Measurements from ENCODE around the gene TTYH2. TPM values are rescaled to one million over a fixed set of nuclear protein-coding genes. Genes with fewer than 3 reads are reported as not detected.

TTYH2 gene
- total RNA-seq, 1 donor from 2014 or later: 2.1 TPM

DNA sequence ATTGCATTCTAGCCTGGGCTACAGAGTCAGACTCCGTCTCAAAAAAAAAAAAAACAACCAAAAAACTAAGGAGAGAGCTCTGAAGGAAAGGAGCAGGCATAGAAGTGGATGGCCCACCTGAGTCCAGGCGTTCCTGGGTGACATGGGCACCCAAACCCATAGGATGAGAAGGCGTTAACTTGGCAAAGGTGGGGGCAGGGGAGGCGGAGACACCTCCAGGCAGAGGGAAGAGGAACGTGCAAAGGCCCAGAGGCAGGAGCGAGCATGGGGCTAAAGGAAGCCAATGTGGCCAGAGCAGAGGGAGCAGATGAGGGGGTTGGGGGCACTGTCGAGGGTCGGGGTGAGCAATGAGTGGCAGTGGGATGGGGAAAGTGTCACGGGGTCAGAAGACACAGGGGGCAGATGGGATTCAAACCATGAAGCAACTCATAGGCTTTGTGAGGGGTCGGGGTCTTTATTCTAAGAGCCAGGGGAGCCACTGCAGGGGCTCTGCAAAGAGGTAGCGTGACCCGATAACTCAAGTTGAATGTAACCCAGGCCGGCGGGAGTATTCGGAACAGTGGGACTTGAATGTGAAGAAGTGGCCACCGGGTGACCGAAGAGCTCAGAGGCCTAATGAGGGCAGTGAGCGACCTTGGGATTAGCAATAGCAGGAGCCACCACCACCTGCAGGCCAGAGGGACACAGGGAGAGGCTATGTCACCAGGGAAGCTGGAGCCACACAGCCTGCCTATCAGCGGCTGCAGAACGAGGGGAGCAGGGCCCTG, 11.8 kb downstream of the TTYH2 start:
- H3K27me3 Mint-ChIP-seq (ENCODE audit: low read depth): peaks cover 5% of the 10 kb centered on the region
- no peak for DNase-seq (ENCODE audit: low spot score)
- TF ChIP-seq, protein P1, sequence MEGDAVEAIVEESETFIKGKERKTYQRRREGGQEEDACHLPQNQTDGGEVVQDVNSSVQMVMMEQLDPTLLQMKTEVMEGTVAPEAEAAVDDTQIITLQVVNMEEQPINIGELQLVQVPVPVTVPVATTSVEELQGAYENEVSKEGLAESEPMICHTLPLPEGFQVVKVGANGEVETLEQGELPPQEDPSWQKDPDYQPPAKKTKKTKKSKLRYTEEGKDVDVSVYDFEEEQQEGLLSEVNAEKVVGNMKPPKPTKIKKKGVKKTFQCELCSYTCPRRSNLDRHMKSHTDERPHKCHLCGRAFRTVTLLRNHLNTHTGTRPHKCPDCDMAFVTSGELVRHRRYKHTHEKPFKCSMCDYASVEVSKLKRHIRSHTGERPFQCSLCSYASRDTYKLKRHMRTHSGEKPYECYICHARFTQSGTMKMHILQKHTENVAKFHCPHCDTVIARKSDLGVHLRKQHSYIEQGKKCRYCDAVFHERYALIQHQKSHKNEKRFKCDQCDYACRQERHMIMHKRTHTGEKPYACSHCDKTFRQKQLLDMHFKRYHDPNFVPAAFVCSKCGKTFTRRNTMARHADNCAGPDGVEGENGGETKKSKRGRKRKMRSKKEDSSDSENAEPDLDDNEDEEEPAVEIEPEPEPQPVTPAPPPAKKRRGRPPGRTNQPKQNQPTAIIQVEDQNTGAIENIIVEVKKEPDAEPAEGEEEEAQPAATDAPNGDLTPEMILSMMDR (IDR thresholded peaks at IDR 0.05): no peak
- H3K27ac Mint-ChIP-seq (ENCODE audit: unreplicated experiment): no peak overlapping the region
- no peaks in the 10 kb centered on the region for H3K9me3 Mint-ChIP-seq (ENCODE audit: low read depth)
- no peaks in the 10 kb centered on the region for H3K4me1 Mint-ChIP-seq (ENCODE audit: low read depth)
- no peak overlapping the region for H3K4me3 Mint-ChIP-seq (ENCODE audit: unreplicated experiment)
- H3K36me3 Mint-ChIP-seq (ENCODE audit: low read depth): peaks cover 2% of the 10 kb centered on the region

DNA sequence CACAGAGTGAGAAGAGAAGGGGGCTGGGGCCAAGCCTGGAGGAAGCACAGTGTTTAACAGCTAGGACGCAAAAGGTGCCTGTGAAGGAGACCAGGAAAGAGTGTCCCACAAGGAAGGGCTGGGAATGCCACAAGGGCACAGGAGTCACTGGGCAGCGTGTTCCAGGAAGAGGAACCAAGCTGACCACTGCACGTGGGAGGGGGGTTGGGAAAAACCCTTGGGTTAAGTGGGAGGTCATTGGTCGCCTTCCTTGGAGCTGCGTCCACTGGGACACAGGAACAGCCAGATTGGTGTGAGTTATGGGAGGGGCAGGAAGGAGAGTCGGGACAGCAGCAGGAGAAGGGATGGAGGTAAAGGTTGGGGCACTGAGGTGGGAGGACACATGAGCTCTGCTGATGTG, 12.9 kb downstream of the TTYH2 start:
- TF ChIP-seq, protein P1 (IDR thresholded peaks at IDR 0.05): no peak
- no peaks in the 10 kb centered on the region for H3K9me3 Mint-ChIP-seq (ENCODE audit: low read depth)
- no peak for DNase-seq (ENCODE audit: low spot score)
- H3K36me3 Mint-ChIP-seq (ENCODE audit: low read depth): peaks cover 2% of the 10 kb centered on the region
- peaks cover 5% of the 10 kb centered on the region for H3K27me3 Mint-ChIP-seq (ENCODE audit: low read depth)
- H3K4me3 Mint-ChIP-seq (ENCODE audit: unreplicated experiment): no peak overlapping the region
- H3K27ac Mint-ChIP-seq (ENCODE audit: unreplicated experiment): no peak overlapping the region
- no peaks in the 10 kb centered on the region for H3K4me1 Mint-ChIP-seq (ENCODE audit: low read depth)

DNA sequence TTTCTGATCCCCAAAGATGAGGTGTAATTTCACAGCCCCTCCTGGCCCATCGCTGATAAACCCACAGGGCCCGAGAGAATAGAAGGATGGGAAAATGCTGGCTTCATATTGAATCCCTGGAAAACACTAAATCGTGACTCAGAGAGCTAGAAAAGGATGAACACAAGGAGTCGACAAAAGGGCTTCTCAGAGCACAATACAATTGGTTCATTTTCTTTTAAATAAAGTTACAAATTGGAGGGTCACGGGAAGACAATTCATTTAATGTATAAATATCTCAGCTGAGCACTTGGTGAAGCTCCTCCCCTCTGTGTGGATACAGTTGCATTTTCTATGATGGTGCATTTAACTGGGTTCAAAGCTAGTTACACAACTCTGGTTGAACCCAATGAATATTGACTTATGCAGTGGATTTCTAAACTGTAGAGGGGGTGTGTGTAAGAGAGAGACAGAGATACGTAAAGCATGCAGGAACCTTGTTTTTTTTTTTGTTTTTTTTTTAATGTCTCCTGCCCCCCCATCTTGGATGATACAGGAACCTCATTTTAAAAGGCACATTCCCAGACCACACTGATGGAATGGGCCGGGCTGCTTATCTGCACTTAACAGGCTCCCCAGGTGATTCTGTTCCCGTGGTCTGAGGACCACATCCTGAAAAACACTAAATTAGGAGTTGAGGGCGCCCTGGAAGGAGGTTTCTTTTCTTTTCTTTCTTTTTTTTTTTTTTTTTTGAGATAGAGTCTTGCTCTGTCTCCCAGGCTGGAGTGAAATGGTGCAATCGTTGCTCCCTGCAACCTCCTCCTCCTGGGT, 14.1 kb downstream of the TTYH2 start:
- H3K9me3 Mint-ChIP-seq (ENCODE audit: low read depth): no peaks in the 10 kb centered on the region
- H3K4me3 Mint-ChIP-seq (ENCODE audit: unreplicated experiment): no peak overlapping the region

DNA sequence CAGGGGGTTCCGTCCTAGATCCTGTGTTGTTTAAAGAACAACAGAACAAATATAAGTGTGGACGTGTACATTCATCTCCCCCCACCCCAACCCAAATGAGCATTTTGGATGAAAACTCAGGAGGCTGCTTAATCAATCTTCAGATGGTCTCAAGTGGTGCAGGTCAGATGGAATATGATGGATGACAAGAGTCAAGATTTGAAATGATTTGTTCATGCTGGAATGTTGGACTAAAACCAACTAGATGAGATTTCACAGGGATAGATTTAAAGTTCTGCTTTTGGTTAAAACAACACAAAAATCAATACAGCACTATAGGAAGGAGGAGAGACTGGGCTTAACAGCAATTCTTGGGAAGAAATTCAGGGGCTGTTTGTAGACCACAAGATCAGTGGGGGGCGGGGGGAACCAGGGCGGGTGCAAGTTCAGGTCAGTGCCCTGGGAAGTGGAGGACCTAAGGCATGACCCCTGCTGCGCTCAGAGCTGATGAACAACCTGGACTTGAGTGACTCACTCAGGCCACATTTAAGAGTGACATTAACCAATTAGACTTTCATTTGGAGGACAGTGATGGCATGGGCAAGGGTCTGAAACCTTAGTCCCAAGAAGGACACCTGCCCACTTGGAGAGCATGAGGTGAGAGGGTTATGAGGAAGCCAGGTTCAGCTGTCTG, 15.1 kb downstream of the TTYH2 start:
- Mint-ChIP-seq H3K4me3 (ENCODE audit: unreplicated experiment) (no peak overlapping the region), H3K27me3 (ENCODE audit: low read depth) (peaks cover 8% of the 10 kb centered on the region), H3K36me3 (ENCODE audit: low read depth) (peaks cover 2% of the 10 kb centered on the region), H3K27ac (ENCODE audit: unreplicated experiment) (no peak overlapping the region), H3K9me3 (ENCODE audit: low read depth) (no peaks in the 10 kb centered on the region), H3K4me1 (ENCODE audit: low read depth) (no peaks in the 10 kb centered on the region)
- no peak for DNase-seq (ENCODE audit: low spot score)
- TF ChIP-seq, protein P1 (IDR thresholded peaks at IDR 0.05): no peak

More for the DNA sequence above, 14.1 kb downstream of the TTYH2 start:
- Mint-ChIP-seq H3K4me1 (ENCODE audit: low read depth) (no peaks in the 10 kb centered on the region), H3K27me3 (ENCODE audit: low read depth) (peaks cover 5% of the 10 kb centered on the region), H3K27ac (ENCODE audit: unreplicated experiment) (no peak overlapping the region), H3K36me3 (ENCODE audit: low read depth) (peaks cover 2% of the 10 kb centered on the region)
- DNase-seq (ENCODE audit: low spot score): no peak
- TF ChIP-seq, protein P1 (IDR thresholded peaks at IDR 0.05): no peak

DNA sequence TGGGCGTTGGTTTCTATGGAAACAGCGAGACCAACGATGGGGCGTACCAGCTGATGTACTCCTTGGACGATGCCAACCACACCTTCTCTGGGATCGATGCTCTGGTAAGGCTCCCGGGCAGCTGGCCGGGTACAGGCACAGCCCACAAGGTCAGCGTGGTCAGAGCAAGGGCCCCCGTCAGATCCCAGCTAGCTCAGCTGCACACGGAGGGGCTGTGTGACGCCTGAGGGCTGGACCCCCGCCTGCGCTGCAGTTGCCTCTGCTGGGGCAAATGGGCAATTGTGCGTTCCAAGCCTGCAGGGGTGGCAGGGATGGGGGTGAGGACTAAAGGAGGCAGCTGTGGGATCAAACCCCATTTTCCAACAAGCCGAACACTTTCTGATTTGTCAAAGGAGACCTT, 17.5 kb downstream of the TTYH2 start:
- Mint-ChIP-seq H3K36me3 (ENCODE audit: low read depth) (no peaks in the 10 kb centered on the region), H3K4me3 (ENCODE audit: unreplicated experiment) (no peak overlapping the region), H3K9me3 (ENCODE audit: low read depth) (no peaks in the 10 kb centered on the region), H3K27ac (ENCODE audit: unreplicated experiment) (no peak overlapping the region), H3K27me3 (ENCODE audit: low read depth) (peaks cover 8% of the 10 kb centered on the region), H3K4me1 (ENCODE audit: low read depth) (no peaks in the 10 kb centered on the region)
- DNase-seq (ENCODE audit: low spot score): no peak
- TF ChIP-seq, protein P1 (IDR thresholded peaks at IDR 0.05): no peak
